A673 (cell line): ENCODE measurements around the gene RSPH3. TPM values are rescaled to one million over a fixed set of nuclear protein-coding genes. Genes with fewer than 3 reads are reported as not detected.

Source experiments
- Bru-seq: library from RNA; stranded (reverse); fragments of 400-500 nt; gene quantifications from one replicate; lab custom pipeline; 2021; lab: Mats Ljungman, UMichigan
- BruChase-seq, 2 experiments: library from RNA; stranded (reverse); fragments of 400-500 nt; gene quantifications; one replicate each; lab custom pipeline; 2021; lab: Mats Ljungman, UMichigan
- BruUV-seq: library from RNA; stranded (reverse); fragments of 400-500 nt; replicated peaks from 2 replicates; lab custom pipeline; 2021; lab: Mats Ljungman, UMichigan
- CTCF ChIA-PET: fragments of 300-600 bp; sonication (Branson Sonifier 250); formaldehyde crosslinking; loops from one replicate; lab custom pipeline; 2022; ENCODE audit warnings: antibody characterized with exemption; lab: Charles Lee
- POLR2A ChIA-PET: fragments of 300-600 bp; sonication (Branson Sonifier 250); formaldehyde crosslinking; loops from one replicate; lab custom pipeline; 2022; ENCODE audit warnings: antibody characterized with exemption; ENCODE audit not compliant: low non-redundant PET; lab: Charles Lee
- DNase-seq: peaks from one replicate; pipeline ENCODE4 v3.0.0-alpha.2; 2015; ENCODE audit warnings: low spot score
- H3K27ac ChIP-seq: fragments of 200-600 bp; sonication (generic); 2 replicates; pipeline ENCODE4 v1.5.1; 2016; ENCODE audit warnings: mixed run types, low read depth, mild to moderate bottlenecking, mixed read lengths, antibody characterized with exemption, low read length; ENCODE audit not compliant: poor library complexity, severe bottlenecking
- H3K27me3 ChIP-seq: fragments of 200-600 bp; sonication (generic); replicated peaks from 2 replicates; pipeline ENCODE4 v1.6.1; 2017; ENCODE audit warnings: mixed run types, low read depth, mild to moderate bottlenecking, mixed read lengths, antibody characterized with exemption, low read length; ENCODE audit not compliant: insufficient read depth, poor library complexity
- H3K36me3 ChIP-seq: fragments of 200-600 bp; sonication (generic); 2 replicates; pipeline ENCODE4 v1.6.1; 2016; ENCODE audit warnings: mixed run types, mild to moderate bottlenecking, mixed read lengths, antibody characterized with exemption, low read length; ENCODE audit not compliant: insufficient read depth, poor library complexity, severe bottlenecking
- H3K4me1 ChIP-seq: fragments of 200-600 bp; sonication (generic); 2 replicates; pipeline ENCODE4 v1.6.1; 2017; ENCODE audit warnings: mixed run types, mild to moderate bottlenecking, mixed read lengths, antibody characterized with exemption, low read length; ENCODE audit not compliant: insufficient read depth, poor library complexity, severe bottlenecking
- H3K4me3 ChIP-seq: fragments of 200-600 bp; sonication (generic); 2 replicates; pipeline ENCODE4 v1.5.1; 2016; ENCODE audit warnings: low read depth, mixed run types, mild to moderate bottlenecking, mixed read lengths, low read length; ENCODE audit not compliant: poor library complexity, severe bottlenecking
- H3K9me3 ChIP-seq: fragments of 200-600 bp; sonication (generic); 2 replicates; pipeline ENCODE4 v1.6.1; 2016; ENCODE audit warnings: mixed run types, low read depth, mild to moderate bottlenecking, mixed read lengths, antibody characterized with exemption, low read length; ENCODE audit not compliant: poor library complexity, severe bottlenecking
- CTCF ChIP-seq: fragments of 300-800, 200-600 bp; sonication (generic); conservative IDR thresholded peaks from 2 replicates; pipeline ENCODE4 v1.5.1; 2017; ENCODE audit warnings: low read depth, mild to moderate bottlenecking, antibody characterized with exemption, low read length, moderate library complexity, mixed read lengths
- EZH2 ChIP-seq: fragments of 200-600 bp; sonication (generic); IDR thresholded peaks from 2 replicates; pipeline ENCODE4 v1.6.1; 2017; ENCODE audit warnings: borderline replicate concordance, low read depth, mild to moderate bottlenecking, mixed read lengths, antibody characterized with exemption, low read length; ENCODE audit not compliant: poor library complexity, severe bottlenecking
- intact Hi-C: fragments of 100-400 bp; cut with micrococcal nuclease; formaldehyde crosslinking; loops from one replicate; pipeline ENCODE4 v1.10.0; 2022; ENCODE audit not compliant: unreplicated experiment
- long read RNA-seq: library from polyadenylated mRNA; stranded (forward); transcript quantifications from one replicate; pipeline ENCODE4 v2.0.0, GENCODE V29; 2022
- total RNA-seq: library from RNA; stranded (reverse); gene quantifications from 2 replicates; pipeline ENCODE4 v1.2.3, GENCODE V29; 2021

The RSPH3 gene
- total RNA-seq = 4.0 and 5.6 TPM in 2 replicates
- percentile 58 among the genes with signal in this experiment for Bru-seq, nascent RNA
- BruChase-seq, experiment 1, labeled RNA remaining after a 2-hour chase = percentile 64 among the genes with signal in this experiment
- BruChase-seq, experiment 2, labeled RNA remaining after a 6-hour chase = percentile 66 among the genes with signal in this experiment
- long read RNA-seq, full-length matches to known transcripts = 3 of 6 reads
- long read RNA-seq, partial matches to known transcripts = 2 of 6 reads
- long read RNA-seq, other reads (novel, unspliced or antisense) = 1 of 6 reads

- Histone ChIP-seq H3K4me1 (peaks cover 17% of the 10 kb centered on the region), H3K36me3 (no peaks in the 10 kb centered on the region), H3K9me3 (no peaks in the 10 kb centered on the region), H3K27ac (peak within 1 kb of the TSS; percentile 81), H3K27me3 (no peaks in the 10 kb centered on the region), H3K4me3 (peak within 1 kb of the TSS; percentile 70)
- TF ChIP-seq CTCF (peak; percentile 32; the same call in 1 of the 2 replicates), EZH2 (no peak)
- intact Hi-C loops = no loop called here
- POLR2A ChIA-PET = no interaction called here
- CTCF ChIA-PET = interaction anchor here (0.6 to 1.6 kb wide), 5 partner anchors 75 to 282 kb away, joined by 3 to 6 read pairs (median 3); partner anchors contain the start of gene EZR
- peak; percentile 97 for DNase-seq
- no TSS peak for BruUV-seq
Observed at GRCh38 chr6:158999666-159000403, at the start of gene RSPH3. Gene RSPH3, minus strand, starts transcription at chr6:159000202. Its CDS starts 652 bp downstream, at chr6:158999550.

- no TSS peak for BruUV-seq
- Histone ChIP-seq H3K4me1 (peaks cover 7% of the 10 kb centered on the region), H3K27ac (no peak overlapping the region), H3K4me3 (no peak overlapping the region), H3K36me3 (no peaks in the 10 kb centered on the region), H3K9me3 (no peaks in the 10 kb centered on the region), H3K27me3 (no peaks in the 10 kb centered on the region)
- POLR2A ChIA-PET = no interaction called here
- DNase-seq = peak; percentile 55
- TF ChIP-seq CTCF = no peak
- no peak for TF ChIP-seq EZH2
- intact Hi-C loops = loop anchor here (10.0 kb wide), 1 partner anchor 87 kb away; no protein-coding TSS in a partner anchor
- CTCF ChIA-PET = no interaction called here
Observed at GRCh38 chr6:159047891-159048685, 48.1 kb upstream of the RSPH3 start.

- peaks cover 7% of the 10 kb centered on the region for H3K4me1 ChIP-seq
- no peak overlapping the region for H3K4me3 ChIP-seq
- no TSS peak for BruUV-seq
- H3K9me3 ChIP-seq = no peaks in the 10 kb centered on the region
- H3K27ac ChIP-seq = no peak overlapping the region
- H3K36me3 ChIP-seq = no peaks in the 10 kb centered on the region
- intact Hi-C loops = loop anchor here (10.0 kb wide), 1 partner anchor 89 kb away; no protein-coding TSS in a partner anchor
- CTCF ChIA-PET = no interaction called here
- DNase-seq = no peak
- POLR2A ChIA-PET = no interaction called here
- no peaks in the 10 kb centered on the region for H3K27me3 ChIP-seq
- no peak for TF ChIP-seq CTCF
- TF ChIP-seq EZH2 = no peak
Observed at GRCh38 chr6:159045801-159046200, 45.8 kb upstream of the RSPH3 start.
